LNCAP (cell line): ENCODE results near the gene PLD4.
A peak's percentile ranks its signal among the peaks of the same experiment; 100 is the strongest.

Experiments used
- CTCF ChIP-seq: fragments of 450-650 bp; IDR thresholded peaks from 2 replicates; pipeline ENCODE4 v1.5.1; 2017; ENCODE audit warnings: mild to moderate bottlenecking

PLD4 gene

GRCh38 chr14:104928391-104929133 lies 3.9 kb downstream of the PLD4 start:
- no peak for TF ChIP-seq CTCF

GRCh38 chr14:104929268-104930230 lies 4.9 kb downstream of the PLD4 start:
- TF ChIP-seq CTCF: no peak

GRCh38 chr14:104930526-104931303 lies 6.0 kb downstream of the PLD4 start:
- no peak for TF ChIP-seq CTCF

GRCh38 chr14:104931304-104931770 lies 6.7 kb downstream of the PLD4 start:
- TF ChIP-seq CTCF: no peak

GRCh38 chr14:104931771-104932675 lies 7.3 kb downstream of the PLD4 start:
- TF ChIP-seq CTCF: no peak

- peak; percentile 66 for TF ChIP-seq CTCF
Observed at GRCh38 chr14:104932676-104933631, 8.3 kb downstream of the PLD4 start.
